ENCODE data around the gene PREX1. TPM values are rescaled to one million over a fixed set of nuclear protein-coding genes. Genes with fewer than 3 reads are reported as not detected.

PREX1 gene
- total RNA-seq, 1 experiment from 2014 or later, result 32.6 TPM

DNA sequence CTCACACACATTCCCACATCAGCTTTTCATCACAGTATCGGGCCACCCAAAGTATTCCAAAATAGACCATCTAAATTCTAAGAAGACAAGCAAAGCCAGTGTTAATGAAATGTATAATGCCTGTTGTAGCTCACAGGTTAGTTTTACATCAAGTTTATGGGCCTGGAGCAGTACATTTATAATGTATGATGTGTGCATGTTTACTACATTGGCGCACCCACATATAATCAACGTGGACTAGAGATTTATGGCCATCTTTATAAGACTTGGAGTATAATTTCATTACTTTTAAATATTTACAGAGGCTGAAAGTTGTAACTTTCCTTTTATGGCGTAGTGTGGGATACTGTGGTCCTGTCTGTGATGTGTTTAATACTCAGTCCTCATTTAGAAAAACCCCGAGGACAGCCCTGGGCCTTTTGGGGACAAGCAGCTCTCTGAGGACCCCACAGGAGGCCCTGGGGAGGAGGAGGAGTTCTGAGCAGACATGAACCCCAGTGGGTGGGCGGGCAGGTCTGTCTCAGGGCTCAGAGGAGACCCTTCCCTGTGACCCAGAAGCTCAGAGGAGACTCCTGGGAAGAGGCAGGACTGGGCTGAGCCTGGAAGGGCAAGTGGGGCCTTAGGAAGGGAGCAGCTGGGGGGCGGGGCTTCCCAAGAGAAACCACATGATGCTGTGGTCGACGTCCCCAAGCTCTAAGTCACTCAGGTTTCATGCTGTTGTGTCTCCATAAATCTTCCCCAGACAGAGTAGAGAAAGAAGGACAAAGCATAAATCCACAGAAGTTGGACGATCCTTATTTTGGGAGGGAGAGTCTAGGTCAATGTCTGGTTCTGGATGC is 232.1 kb downstream of the PREX1 start:
- no peak for DNase-seq (ENCODE audit: low read depth)

DNA sequence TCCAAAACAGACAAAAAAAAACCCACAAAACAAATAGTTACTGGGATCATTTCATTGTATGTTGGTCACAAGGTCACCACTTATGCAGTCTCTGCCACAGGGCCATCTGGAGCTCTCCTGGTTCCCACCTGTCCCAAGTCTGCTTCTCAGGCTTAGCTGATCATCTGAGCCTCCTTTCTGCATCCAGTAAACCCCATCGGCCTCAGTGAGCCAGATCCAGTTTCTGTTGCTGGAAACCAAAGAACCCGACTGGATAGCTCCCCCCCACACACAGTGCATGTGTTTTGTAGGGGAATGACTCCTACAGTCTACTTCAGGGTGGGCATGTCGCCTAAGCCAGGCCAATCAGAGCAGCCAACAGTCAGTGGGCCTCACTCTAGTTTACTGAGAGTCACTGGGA is 233.3 kb downstream of the PREX1 start:
- DNase-seq (ENCODE audit: low read depth), result no peak

DNA sequence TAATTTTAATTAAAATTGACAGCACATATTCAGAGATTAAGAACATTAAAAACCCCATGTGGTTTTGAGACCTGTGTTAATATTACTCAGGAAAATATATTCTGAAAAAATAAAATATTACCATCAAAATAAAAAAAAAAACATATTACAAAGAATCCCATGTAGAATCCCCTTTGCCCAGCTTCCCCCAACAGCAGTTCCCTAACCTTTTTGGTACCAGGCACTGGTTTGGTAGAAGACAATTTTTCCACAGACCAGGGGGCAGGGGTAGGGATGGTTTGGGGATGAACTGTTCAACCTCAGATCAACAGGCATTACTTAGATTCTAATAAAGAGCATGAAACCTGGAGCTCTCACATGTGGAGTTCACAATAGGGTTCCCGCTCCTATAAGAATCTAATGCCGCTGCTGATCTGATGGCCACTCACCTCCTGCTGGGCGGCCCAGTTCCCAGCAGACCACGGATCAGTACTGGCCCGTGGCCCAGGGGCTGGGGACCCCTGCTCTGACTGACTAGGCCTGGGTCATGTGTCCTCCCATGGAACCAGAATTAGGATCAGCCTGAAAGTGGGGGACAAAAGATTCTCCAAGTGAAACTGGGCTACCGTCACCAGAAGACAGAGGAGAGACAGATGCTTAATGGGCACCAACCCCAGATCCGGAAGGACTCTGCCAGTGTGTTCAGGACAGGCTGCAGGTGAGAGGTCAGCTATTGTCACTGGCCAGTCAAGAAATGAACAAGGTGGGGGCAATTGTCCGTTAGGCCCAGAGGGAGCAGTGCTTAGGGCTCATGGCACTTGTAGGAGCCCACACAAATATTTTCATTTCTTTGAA is 235.5 kb downstream of the PREX1 start:
- DNase-seq (ENCODE audit: low read depth), result no peak

DNA sequence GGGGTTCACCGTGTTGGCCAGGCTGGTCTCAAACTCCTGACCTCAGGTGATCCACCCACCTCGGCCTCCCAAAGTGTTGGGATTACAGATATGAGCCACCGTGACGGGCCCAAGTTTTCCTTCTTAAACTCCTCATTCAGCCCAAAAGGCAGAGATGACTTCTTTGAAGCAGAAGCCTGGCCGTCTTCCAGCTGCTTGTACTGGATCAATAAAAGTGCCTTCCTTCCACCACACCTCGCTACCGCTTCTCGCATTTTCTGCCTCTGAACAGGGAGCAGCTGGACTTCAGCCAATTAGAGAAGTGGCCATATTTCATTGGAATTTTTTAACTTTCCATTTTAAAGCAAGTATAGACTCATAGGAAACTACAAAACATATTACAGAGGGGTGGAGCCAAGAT is 241.1 kb downstream of the PREX1 start:
- no peak for DNase-seq (ENCODE audit: low read depth)

DNA sequence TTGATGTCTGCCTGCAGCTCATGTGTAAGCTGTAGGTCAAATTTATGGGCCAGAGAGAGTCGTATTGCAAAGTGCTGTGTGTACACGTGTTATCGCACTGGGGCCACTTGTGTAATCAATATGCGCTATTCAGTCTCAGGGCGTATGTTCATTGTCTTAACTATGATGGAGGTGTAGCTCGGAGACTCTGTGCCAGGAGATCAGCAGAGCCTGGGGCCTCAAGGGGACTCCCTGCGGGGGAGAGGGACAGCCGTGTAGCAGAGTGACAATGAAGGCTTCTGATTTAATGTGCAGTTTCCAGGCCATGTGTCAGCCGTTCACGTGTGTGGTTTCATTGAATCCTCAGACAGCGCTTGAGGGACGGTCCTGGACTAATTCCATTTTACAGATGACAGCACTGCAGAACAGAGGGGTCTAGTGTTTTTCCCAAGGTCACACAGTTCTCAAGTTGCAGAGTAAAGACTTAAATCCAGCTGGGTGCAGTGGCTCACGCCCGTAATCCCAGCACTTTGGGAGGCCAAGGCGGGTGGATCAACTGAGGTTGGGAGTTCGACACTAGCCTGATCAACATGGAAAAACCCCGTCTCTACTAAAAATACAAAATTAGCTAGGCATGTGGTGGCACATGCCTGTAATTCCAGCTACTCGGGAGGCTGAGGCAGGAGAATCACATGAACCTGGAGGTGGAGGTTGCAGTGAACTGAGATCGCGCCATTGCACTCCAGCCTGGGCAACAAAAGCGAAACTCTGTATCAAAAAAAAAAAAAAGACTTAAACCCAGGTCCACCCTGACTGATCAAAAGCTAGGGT is 242.5 kb downstream of the PREX1 start:
- DNase-seq (ENCODE audit: low read depth), result no peak

DNA sequence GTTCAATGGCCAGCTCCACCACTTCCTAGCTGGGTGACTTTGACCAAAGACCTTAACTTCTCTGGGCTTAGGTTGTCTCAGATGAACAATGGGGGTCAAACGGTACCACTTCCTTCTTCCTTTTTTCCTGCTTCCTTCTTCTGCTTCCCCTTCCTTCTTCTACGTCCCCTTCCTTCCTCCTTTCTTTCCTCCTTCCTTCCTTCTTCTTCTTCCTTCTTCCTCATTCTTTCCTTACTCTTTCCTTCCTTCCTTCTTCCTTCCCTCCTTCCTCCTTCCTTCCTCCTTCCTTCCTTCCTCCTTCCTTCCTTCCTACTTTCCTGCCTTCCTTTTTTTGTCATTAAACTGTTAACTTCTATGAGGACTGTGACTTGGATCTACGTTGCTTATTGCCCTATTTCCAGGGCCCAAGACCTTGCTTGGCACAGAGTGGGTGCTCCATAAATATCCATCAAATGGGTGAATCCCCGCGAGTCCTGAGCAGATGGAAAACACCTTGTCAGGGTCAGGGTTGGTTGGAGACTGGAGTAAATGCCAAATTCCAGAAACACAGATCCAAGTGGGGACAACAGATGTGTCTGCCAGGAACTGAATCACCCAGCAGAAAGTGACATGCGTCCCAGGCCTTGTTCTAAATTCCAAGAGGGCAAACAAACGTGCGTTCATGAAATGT is 243.3 kb downstream of the PREX1 start:
- no peak for DNase-seq (ENCODE audit: low read depth)

DNA sequence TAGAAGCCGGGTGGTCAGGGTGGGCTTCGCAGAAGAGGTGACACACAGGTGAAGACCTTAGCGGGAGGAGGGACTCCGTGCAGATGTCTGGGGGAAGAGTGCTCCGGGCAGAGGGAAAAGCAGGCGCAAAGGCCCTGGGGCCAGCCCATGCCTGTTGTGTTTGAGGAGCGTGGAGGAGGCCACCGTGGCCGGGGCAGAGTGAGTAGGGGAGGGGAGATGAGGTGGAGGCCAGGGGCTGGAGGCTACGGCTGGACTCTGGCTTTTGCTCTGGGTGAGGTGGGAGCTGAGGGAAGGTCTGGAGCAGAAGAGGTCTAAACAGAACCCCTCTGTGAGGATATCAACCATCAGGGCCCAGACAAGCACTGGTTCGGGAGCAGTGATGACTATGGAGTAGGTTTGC is 244.0 kb downstream of the PREX1 start:
- DNase-seq (ENCODE audit: low read depth), result no peak

DNA sequence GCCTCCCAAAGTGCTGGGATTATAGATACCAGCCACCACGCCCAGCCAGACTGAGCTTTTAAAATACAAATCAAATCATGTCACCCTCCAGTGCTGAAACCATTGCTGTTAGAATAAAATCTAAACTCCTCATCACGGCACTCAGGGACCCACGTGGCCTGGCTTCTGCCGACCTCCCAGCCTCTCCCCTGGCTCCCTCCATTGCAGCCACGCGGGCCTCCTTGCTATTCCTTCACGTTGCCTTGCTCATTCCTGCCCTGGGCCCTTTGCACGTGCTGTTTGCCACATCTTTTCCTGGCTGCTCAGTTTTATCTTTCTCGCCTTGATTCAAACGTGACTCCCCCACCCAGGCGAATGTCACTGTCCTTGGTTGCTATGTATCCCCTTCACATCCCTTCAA is 244.6 kb downstream of the PREX1 start:
- no peak for DNase-seq (ENCODE audit: low read depth)

DNA sequence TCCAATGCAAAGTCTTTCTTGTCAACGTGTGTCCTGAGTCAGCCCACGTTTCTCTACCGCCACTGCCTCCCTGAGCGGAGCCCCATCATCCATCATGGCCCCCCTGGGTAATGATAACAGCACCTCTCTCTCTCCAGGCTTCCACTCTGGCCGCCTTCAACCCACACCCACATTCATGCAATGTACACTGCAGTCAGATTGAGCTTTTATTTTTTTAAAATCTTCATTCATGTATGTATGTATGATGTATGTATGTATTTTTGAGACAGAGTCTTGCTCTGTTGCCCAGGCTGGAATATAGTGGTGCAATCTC is 245.2 kb downstream of the PREX1 start:
- no peak for DNase-seq (ENCODE audit: low read depth)

DNA sequence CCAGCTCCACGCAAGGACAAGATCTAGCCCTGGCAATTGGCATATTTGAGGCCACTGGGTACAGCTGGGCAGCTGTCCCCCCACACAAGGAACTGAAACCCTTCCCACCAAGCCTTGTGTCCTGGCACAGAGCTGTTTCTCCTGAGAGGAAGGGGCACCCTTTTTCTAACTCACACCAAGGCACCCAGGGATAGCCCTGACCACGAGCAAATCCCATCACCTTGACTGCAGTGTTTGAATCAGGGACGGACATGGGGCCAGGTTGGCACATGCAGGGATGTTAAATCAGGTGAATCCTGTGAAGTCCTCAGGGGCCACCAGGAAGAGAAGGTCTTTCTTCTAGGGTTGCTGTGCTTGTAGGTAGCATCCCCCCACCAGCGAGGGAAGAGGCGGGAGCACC is 246.6 kb downstream of the PREX1 start:
- no peak for DNase-seq (ENCODE audit: low read depth)

DNA sequence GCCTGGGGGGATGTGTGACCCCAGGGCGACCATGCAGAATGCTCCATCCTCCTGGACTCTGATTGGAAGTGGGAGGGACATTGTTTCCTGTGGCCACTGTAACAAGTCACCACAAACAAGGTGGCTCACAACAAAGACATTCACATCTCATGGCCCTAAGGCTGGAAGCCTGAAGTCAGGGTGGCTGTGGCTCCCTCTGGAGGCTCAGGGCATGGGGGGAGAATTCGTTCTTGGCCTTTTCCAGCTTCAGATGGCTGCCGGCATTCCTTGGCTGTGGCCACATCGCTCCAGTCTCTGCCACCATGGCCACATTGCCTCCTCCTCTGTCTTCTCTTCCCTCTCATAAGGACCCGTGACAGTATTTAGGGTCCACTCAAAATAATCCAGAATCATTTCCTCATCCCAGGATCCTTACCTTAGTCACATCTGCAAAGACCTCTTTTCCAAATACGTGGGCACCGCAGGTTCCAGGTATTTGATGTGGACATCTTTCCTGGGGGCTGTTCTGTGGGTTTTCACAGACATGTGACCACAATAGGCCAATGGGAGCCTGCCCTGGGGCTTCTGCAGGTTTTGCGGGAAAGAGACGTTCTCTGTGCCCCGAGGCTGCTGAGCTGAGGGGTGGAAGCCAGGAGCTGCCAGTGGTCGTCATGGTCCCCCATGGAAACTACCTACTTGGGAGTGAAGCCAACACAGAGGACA is 249.3 kb downstream of the PREX1 start:
- no peak for DNase-seq (ENCODE audit: low read depth)

DNA sequence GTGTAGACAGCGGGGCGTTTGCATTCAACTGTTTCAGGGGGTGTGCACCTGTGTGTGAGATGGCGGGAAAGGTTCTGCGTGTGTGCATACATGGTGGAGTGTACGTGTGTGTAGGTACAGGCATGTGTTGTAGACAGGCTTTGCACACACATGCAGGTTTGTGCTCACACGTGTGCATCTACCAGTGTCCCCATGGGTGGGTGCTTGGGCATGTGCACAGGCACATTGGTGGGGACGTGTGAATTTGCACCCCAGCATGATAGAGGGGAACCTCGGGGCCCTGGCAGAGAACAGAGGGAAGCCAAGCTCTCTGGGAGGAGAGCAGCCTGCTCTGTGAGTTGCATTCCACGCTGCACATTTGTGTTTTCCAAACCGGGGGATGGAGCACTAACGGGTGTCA is 250.2 kb downstream of the PREX1 start:
- no peak for DNase-seq (ENCODE audit: low read depth)

DNA sequence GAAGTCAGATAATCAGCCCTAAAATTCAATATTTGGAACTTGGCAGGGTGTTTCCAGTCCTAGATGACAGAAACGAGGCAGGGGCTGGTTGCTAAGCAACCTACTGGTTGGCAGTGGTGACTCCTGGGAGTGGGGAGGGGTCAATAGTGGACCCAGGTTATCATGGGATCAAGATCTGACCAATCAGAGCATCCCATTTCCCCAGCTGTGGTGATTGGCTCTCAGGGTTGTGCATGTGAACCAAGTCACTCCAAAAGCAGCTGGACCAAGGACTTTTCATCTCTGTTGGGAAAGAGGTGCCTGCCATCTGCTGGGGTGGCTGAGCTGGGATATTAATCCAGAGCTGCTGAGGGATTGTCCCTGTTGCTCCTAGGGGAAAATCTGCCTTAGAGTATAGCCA is 253.4 kb downstream of the PREX1 start:
- DNase-seq (ENCODE audit: low read depth), result peak; percentile 25

Other genes with a start within 250 kb of the PREX1 start
- gene ARFGEF2, start 93.7 kb upstream of the PREX1 start, total RNA-seq (2014; rRNA removed; shearing (Covaris generic)), result 21.7 and 31.0 TPM in 2 replicates
- 172 and 185 TPM in 2 replicates for gene CSE1L, start 218.3 kb upstream of the PREX1 start, total RNA-seq (2014; rRNA removed; shearing (Covaris generic))